A549 treated with AZD2906 at 1 μM for 4 hours (cell line): ENCODE results near the gene GPR108. TPM values are rescaled to one million over a fixed set of nuclear protein-coding genes. Genes with fewer than 3 reads are reported as not detected.

ENCODE experiments used
- total RNA-seq: library from RNA; stranded (reverse); fragments of 200-300 nt; extraction: Qiagen RNA extraction; gene quantifications from 5 replicates; pipeline ENCODE4 v1.2.3, GENCODE V29; 2022

Gene GPR108
- total RNA-seq, result 31.8 to 42.8 TPM (median 41.4 TPM) in 5 replicates

GRCh38 chr19:6737284-6737872, at the start of gene GPR108:
TSS of gene GPR108 (minus strand) at chr19:6737580. CDS start at chr19:6737576, 4 bp downstream.

GRCh38 chr19:6772028-6772865, 34.9 kb upstream of the GPR108 start, which contains the start of gene VAV1:
TSS of gene VAV1 (plus strand) at chr19:6772708. CDS start at chr19:6772808, 100 bp downstream.

GRCh38 chr19:6767357-6768235, 30.2 kb upstream of the GPR108 start, which contains the start of gene SH2D3A:
TSS of gene SH2D3A (minus strand) at chr19:6767435. CDS start at chr19:6763748, 3,687 bp downstream.

GRCh38 chr19:6739390-6739882, 2.1 kb upstream of the GPR108 start, which contains the start of gene TRIP10:
TSS of gene TRIP10 (plus strand) at chr19:6739680. CDS start at chr19:6739762, 82 bp downstream.

GRCh38 chr19:6720369-6721137, 16.8 kb downstream of the GPR108 start, which contains the start of gene C3:
TSS of gene C3 (minus strand) at chr19:6720650. CDS start at chr19:6720589, 61 bp downstream.

Other genes starting within 250 kb of the GPR108 start
- 6.7 to 7.3 TPM (median 7.0 TPM) in 5 replicates for gene TUBB4A, start 235.3 kb downstream of the GPR108 start, total RNA-seq
- gene TNFSF9, start 206.6 kb downstream of the GPR108 start, total RNA-seq, result 2.4 to 4.6 TPM (median 3.7 TPM) in 5 replicates
- 12.1 to 25.6 TPM (median 19.9 TPM) in 5 replicates for gene CD70, start 146.4 kb downstream of the GPR108 start, total RNA-seq
- 0.04 to 0.17 TPM (median 0.07 TPM) in 5 replicates for gene TNFSF14, start 67.4 kb downstream of the GPR108 start, total RNA-seq
- gene C3, start 16.9 kb downstream of the GPR108 start, total RNA-seq, result 39.7 to 51.9 TPM (median 46.5 TPM) in 5 replicates
- 82.5 to 100 TPM (median 95.0 TPM) in 5 replicates for gene TRIP10, start 2.1 kb upstream of the GPR108 start, total RNA-seq
- 15.2 to 19.9 TPM (median 19.1 TPM) in 5 replicates for gene SH2D3A, start 29.9 kb upstream of the GPR108 start, total RNA-seq
- gene VAV1, start 35.1 kb upstream of the GPR108 start, total RNA-seq, result 6.2 to 8.2 TPM (median 6.7 TPM) in 5 replicates
- 4.3 to 5.6 TPM (median 4.7 TPM) in 5 replicates for gene ADGRE1, start 150.0 kb upstream of the GPR108 start, total RNA-seq